Mucosa of rectum (tissue), 2 donors: ENCODE measurements around the gene SMC3.

Experiments
- H3K27ac ChIP-seq, 2 donors: one replicate each; pipeline ENCODE4 v1.7.0; 2013; ENCODE audit warnings: inconsistent platforms in 2 of 2, low read depth in 2 of 2, low read length in 2 of 2
- H3K27me3 ChIP-seq, 2 donors: one replicate each; pipeline ENCODE4 v1.7.0; 2013; ENCODE audit warnings: low read length in 2 of 2; ENCODE audit not compliant: control insufficient read depth in 2 of 2, insufficient read depth in 2 of 2
- H3K36me3 ChIP-seq, 2 donors: one replicate each; pipeline ENCODE4 v1.7.0; 2013; ENCODE audit warnings: low read length in 2 of 2; ENCODE audit not compliant: control insufficient read depth in 2 of 2, insufficient read depth in 2 of 2
- H3K4me1 ChIP-seq, 2 donors: one replicate each; pipeline ENCODE4 v1.7.0; 2013; ENCODE audit warnings: low read length in 2 of 2, mild to moderate bottlenecking in 1 of 2; ENCODE audit not compliant: control insufficient read depth in 2 of 2, insufficient read depth in 2 of 2
- H3K4me3 ChIP-seq, 2 donors: one replicate each; pipeline ENCODE4 v1.7.0; 2013; ENCODE audit warnings: low read length in 2 of 2
- H3K9ac ChIP-seq, 2 donors: one replicate each; pipeline ENCODE4 v1.7.0; 2013; ENCODE audit warnings: low read length in 2 of 2, low read depth in 1 of 2, mild to moderate bottlenecking in 1 of 2
- H3K9me3 ChIP-seq, 2 donors: one replicate each; pipeline ENCODE4 v1.7.0; 2013; ENCODE audit warnings: low read length in 2 of 2; ENCODE audit not compliant: control insufficient read depth in 2 of 2
- donor health status: healthy.
- donor health status: Normal muscosa, but diverticular disease.

SMC3 gene

DNA sequence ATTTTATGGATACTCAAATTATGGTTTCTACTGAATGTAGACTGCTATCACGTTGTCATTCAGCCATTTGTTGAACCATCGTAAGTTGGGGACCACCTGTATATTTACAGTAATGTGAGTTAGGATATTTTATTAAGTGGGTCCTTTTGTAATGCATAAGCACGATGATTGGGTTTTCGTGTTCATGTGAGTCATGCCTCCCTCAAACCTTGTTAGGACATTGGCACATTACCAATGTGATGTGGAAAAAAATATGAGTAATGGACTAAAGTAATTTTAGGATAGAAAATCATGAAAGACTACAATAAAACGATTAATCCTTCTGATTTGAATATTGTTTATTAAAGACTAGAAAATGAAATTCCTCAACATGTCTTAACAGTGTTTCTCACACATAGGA, 8.7 kb downstream of the SMC3 start:
- no peak overlapping the region for H3K27ac ChIP-seq
- no peak overlapping the region for H3K4me3 ChIP-seq
- H3K9me3 ChIP-seq, result no peaks in the 10 kb centered on the region
- no peaks in the 10 kb centered on the region for H3K27me3 ChIP-seq
- peaks cover 0 to 2% of the 10 kb centered on the region in 2 donors for H3K4me1 ChIP-seq
- H3K9ac ChIP-seq, result no peak overlapping the region
- peaks cover 29 to 31% of the 10 kb centered on the region in 2 donors for H3K36me3 ChIP-seq

DNA sequence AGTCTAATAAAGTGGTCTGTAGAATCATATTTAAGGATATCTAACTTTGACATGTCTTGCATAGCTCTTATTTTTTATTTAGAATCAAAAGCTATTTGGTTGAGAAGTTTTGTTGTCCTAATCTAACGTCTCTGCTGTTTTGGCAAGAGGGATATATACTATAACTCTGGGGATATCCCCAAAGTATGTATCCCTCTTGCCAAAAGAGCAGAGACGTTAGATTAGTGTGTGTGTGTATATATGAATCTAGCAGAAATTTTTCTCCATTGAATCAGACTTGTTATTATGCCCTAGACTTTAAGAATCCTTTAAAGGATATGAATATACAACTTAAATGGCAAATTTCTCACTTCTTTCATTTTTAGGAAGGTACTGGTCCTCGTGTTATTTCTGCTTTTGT, 9.6 kb downstream of the SMC3 start:
- H3K4me1 ChIP-seq, result no peaks in the 10 kb centered on the region
- H3K36me3 ChIP-seq, result peaks cover 36 to 38% of the 10 kb centered on the region in 2 donors
- H3K27me3 ChIP-seq, result no peaks in the 10 kb centered on the region
- H3K9ac ChIP-seq, result no peak overlapping the region
- no peak overlapping the region for H3K4me3 ChIP-seq
- H3K27ac ChIP-seq, result no peak overlapping the region
- no peaks in the 10 kb centered on the region for H3K9me3 ChIP-seq

DNA sequence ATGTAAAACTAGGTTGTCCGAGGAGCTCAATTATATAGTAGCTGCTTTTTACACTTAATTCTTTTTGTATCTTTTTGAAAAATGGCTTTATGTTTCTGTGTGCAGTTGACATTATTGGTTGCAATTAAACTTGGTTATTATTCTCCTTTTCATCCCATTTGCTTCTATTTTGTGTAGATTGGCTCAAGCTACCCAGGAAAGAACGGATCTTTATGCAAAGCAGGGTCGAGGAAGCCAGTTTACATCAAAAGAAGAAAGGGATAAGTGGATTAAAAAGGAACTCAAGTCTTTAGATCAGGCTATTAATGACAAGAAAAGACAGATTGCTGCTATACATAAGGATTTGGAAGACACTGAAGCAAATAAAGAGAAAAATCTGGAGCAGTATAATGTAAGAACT, 16.5 kb downstream of the SMC3 start:
- no peaks in the 10 kb centered on the region for H3K4me1 ChIP-seq

DNA sequence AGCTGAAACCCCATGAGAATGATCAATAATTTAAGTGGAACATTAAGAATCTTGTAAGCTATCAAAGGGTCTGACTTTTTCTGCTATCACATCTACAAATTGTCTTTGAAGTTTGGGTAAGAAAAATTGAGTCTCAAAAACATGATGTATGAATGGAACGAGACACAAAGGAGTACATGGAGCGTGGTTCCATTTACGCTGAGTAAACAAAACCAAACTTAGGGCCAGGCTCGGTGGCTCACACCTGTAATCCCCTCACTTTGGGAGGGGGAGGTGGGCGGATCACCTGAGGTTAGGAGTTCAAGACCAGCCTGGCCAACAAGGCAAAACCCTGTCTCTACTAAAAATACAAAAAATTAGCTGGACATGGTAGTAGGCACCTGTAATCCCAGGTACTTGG, 24.3 kb downstream of the SMC3 start:
- H3K27ac ChIP-seq, result no peak overlapping the region
- no peaks in the 10 kb centered on the region for H3K4me1 ChIP-seq
- no peaks in the 10 kb centered on the region for H3K9me3 ChIP-seq
- H3K4me3 ChIP-seq, result no peak overlapping the region
- no peak overlapping the region for H3K9ac ChIP-seq
- H3K36me3 ChIP-seq, result peaks cover 40 to 42% of the 10 kb centered on the region in 2 donors
- no peaks in the 10 kb centered on the region for H3K27me3 ChIP-seq

More for the DNA sequence above, 16.5 kb downstream of the SMC3 start:
- H3K27ac ChIP-seq, result no peak overlapping the region
- peaks cover 56 to 60% of the 10 kb centered on the region in 2 donors for H3K36me3 ChIP-seq
- no peak overlapping the region for H3K9ac ChIP-seq
- no peaks in the 10 kb centered on the region for H3K9me3 ChIP-seq
- H3K4me3 ChIP-seq, result no peak overlapping the region
- H3K27me3 ChIP-seq, result no peaks in the 10 kb centered on the region

DNA sequence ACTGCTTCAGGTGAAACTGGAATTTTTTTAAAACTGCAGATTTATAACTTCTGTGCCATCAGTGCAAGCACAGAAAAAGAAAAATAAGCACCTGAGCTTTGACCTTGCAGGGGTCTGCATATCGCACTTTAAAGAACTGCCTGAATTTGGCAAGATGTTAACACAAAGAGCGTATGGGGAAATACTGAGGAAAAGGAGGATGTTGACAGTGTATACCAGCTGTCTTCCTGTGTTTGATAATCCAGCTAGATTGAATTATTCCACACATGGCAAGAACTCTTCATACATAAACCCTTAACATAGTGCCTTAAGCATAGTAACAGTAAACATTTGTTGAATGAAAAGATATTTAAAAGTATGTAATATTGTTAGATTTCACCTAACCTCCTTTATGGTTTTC, 30.0 kb downstream of the SMC3 start:
- H3K27ac ChIP-seq, result no peak overlapping the region
- H3K27me3 ChIP-seq, result no peaks in the 10 kb centered on the region

DNA sequence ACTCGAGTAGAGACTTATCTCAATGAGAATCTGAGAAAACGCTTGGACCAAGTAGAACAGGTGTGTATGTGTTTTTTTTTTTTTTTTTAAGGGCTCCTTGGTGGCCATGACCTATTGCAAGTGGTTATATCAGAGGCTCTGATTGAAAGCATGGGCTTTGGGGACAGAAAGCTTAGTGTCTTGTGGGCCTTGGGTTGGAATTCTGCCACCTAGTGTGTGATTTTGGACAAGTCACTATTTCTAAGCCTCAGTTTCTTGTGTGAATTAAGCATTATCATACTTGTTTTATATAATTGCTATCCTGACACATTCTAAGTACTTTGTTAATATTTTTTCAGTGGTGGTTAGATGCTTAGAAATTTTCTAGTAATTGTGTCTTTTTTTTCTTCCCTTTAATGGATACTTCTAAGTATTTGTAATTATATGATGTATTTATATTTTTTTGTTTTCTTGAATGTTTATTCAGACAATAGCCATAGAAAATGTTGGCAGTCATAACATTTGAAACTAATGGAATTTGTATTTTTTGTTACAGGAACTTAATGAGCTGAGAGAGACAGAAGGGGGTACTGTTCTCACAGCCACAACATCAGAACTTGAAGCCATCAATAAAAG, 33.1 kb downstream of the SMC3 start:
- Histone ChIP-seq H3K27ac (no peak overlapping the region), H3K4me1 (no peaks in the 10 kb centered on the region), H3K27me3 (no peaks in the 10 kb centered on the region), H3K9me3 (no peaks in the 10 kb centered on the region), H3K9ac (no peak overlapping the region), H3K4me3 (no peak overlapping the region), H3K36me3 (peaks cover 26 to 49% of the 10 kb centered on the region in 2 donors)

More for the DNA sequence above, 30.0 kb downstream of the SMC3 start:
- Histone ChIP-seq H3K4me1 (no peaks in the 10 kb centered on the region), H3K9ac (no peak overlapping the region), H3K36me3 (peaks cover 26 to 34% of the 10 kb centered on the region in 2 donors), H3K4me3 (no peak overlapping the region), H3K9me3 (no peaks in the 10 kb centered on the region)

DNA sequence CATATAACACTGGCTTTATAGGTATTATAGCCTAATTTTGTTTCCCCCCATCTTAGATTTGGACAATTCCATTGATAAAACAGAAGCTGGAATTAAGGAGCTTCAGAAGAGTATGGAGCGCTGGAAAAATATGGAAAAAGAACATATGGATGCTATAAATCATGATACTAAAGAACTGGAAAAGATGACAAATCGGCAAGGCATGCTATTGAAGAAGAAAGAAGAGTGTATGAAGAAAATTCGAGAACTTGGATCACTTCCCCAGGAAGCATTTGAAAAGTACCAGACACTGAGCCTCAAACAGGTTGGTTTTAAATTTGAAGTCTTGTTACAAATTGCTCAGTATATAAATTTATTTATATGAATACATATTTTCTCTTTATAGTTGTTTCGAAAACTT, 34.1 kb downstream of the SMC3 start:
- H3K4me1 ChIP-seq, result no peaks in the 10 kb centered on the region
- H3K9ac ChIP-seq, result no peak overlapping the region
- H3K9me3 ChIP-seq, result no peaks in the 10 kb centered on the region
- H3K36me3 ChIP-seq, result peaks cover 30 to 55% of the 10 kb centered on the region in 2 donors
- H3K4me3 ChIP-seq, result no peak overlapping the region
- no peaks in the 10 kb centered on the region for H3K27me3 ChIP-seq
- H3K27ac ChIP-seq, result no peak overlapping the region

DNA sequence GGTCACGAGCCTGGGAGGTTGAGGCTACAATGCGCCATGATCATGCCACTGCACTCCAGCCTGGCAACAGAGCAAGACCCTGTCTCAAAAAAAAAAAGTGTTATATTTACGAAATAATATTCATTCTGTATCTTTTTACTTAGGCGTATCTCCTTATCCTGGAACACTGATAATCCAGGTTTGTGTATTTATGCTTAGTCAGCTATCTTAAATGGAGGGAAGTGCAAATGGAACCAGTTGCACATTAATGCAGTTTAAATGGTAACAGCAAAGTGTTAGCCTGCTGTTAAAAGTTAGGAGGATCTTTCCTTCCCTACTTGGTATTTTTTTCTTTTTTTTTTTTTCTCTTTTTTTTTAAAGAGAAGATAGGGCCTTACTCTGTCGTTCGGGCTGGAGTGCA, 40.6 kb downstream of the SMC3 start:
- Histone ChIP-seq H3K9me3 (no peaks in the 10 kb centered on the region), H3K9ac (no peak overlapping the region), H3K36me3 (peaks cover 13 to 25% of the 10 kb centered on the region in 2 donors), H3K4me3 (no peak overlapping the region), H3K27ac (no peak overlapping the region), H3K4me1 (no peaks in the 10 kb centered on the region), H3K27me3 (no peaks in the 10 kb centered on the region)

DNA sequence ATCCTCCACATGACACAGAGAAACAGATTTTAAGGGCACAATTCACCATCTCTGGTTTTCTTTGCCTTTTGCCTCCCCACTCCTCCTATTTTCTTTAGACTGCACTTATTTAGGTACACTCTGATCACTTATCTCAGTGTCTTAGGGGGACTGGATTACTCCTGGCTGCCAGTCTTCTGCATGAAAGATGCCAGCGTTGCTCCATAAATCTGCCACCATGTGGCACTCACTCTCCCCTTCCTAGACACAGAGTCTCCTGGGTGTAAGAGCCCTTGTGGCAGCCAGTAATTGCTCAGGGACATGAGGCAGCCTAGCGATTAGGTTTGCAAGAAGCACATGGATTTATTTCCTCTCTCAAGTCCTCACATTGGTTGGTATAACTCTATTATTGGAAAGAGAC, 42.1 kb downstream of the SMC3 start:
- no peak overlapping the region for H3K27ac ChIP-seq
- no peaks in the 10 kb centered on the region for H3K9me3 ChIP-seq
- peaks cover 9 to 15% of the 10 kb centered on the region in 2 donors for H3K36me3 ChIP-seq
- H3K27me3 ChIP-seq, result no peaks in the 10 kb centered on the region
- no peak overlapping the region for H3K4me3 ChIP-seq
- H3K4me1 ChIP-seq, result no peaks in the 10 kb centered on the region
- no peak overlapping the region for H3K9ac ChIP-seq

DNA sequence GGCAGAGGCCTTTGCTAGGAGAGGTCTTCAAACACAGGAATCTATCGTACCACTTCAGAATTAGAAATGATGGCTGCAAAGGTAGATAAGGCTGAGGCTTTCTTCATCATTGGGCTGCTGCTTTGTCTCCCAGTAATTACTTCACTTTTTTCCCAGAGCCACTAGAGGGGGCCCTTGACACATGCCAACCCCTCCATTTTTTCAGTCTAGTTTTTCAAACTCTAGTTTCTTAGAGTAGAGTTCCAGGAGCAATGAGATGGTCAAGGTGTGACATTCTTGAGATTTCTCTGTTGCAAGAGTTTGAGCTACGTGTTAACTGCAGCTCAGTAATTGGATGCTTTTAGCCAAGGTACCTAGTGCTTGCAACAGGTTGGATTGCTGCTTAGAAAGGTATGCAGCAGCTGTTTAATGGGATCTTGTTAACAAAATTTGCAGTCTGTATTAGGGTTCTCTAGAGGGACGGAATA, 42.8 kb downstream of the SMC3 start:
- Histone ChIP-seq H3K27ac (no peak overlapping the region), H3K4me3 (no peak overlapping the region), H3K27me3 (no peaks in the 10 kb centered on the region), H3K4me1 (no peaks in the 10 kb centered on the region), H3K36me3 (peaks cover 4 to 8% of the 10 kb centered on the region in 2 donors), H3K9ac (no peak overlapping the region), H3K9me3 (no peaks in the 10 kb centered on the region)
